ENCODE results near the gene ARFGEF2. TPM values are rescaled to one million over a fixed set of nuclear protein-coding genes. Genes with fewer than 3 reads are reported as not detected.

ARFGEF2 gene
- total RNA-seq = 10 to 100 TPM; 31.6 to 34.5 TPM
- 10 to 100 TPM; 22.1 to 23.9 (median 22.7) TPM for polyA plus RNA-seq (ENCODE audit: insufficient read length in 6 of 6)
- long read RNA-seq, donor 1 = 0 reads
- long read RNA-seq, donor 2 = 0 reads
- long read RNA-seq, donor 3 = 0 reads
- long read RNA-seq, donor 4, partial matches to known transcripts = 3 of 7 reads
- long read RNA-seq, donor 4, other reads (novel, unspliced or antisense) = 4 of 7 reads
- long read RNA-seq, donor 5 = 0 reads
- long read RNA-seq, donor 6 = 0 reads
- long read RNA-seq, donor 7, full-length matches to known transcripts = 1 of 1 reads
- long read RNA-seq, donor 7, partial matches to known transcripts = 0 of 1 reads
- long read RNA-seq, donor 7, other reads (novel, unspliced or antisense) = 0 of 1 reads
- long read RNA-seq, donor 8 = 0 reads
- long read RNA-seq, donor 9 = 0 reads
- long read RNA-seq, donor 10, partial matches to known transcripts = 2 of 4 reads
- long read RNA-seq, donor 10, other reads (novel, unspliced or antisense) = 2 of 4 reads
- long read RNA-seq, donor 11, full-length matches to known transcripts = 1 of 1 reads
- long read RNA-seq, donor 11, partial matches to known transcripts = 0 of 1 reads
- long read RNA-seq, donor 11, other reads (novel, unspliced or antisense) = 0 of 1 reads
- long read RNA-seq, donor 12, full-length matches to known transcripts = 1 of 1 reads
- long read RNA-seq, donor 12, partial matches to known transcripts = 0 of 1 reads
- long read RNA-seq, donor 12, other reads (novel, unspliced or antisense) = 0 of 1 reads

DNA sequence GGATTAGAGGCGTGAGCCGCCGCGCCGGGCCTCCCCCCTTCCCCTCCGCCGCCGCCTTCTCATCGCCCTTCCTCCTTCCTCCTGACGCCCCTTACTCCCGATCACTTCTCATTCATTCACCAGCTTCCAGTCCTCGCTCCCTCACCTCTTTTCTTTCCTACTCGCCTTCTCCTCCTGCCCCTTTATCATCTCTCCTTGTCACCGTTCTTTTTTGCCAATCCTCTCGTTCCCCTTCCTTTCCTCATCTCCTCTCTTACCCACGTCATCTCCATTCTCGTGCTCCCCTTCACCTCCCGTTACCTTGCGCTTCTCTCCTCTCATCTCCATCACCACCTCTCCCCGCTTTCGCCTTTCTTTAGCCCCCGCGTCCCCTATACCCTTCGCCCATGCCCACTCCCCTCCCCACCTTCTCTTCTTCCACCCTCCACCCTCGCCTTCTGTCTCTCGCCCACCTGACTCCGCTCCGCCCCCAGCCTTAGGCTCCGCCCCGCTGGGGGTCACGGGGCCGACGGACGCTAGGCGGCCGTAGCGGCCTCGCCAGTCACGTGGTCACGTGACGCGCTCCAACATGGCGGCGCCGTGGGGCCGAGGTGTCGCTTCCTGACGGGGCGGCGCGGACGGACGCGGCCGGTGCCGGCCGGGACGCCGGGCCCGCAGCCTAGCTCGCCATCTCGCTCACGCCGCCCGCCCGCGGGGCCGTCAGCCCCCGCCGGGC is at the start of gene ARFGEF2:
TSS of gene ARFGEF2 (plus strand) at position 544 of the 715 bp plus-strand sequence. CDS start 179 bp downstream, outside the sequence.
- Histone ChIP-seq H3K9me3 (no peaks in the 10 kb centered on the region), H3K36me3 (no peaks in the 10 kb centered on the region), H3K27me3 (no peaks in the 10 kb centered on the region), H3K4me3 (peak within 1 kb of the TSS; percentile 85 to 92), H3K27ac (peak within 1 kb of the TSS; percentile 96), H3K4me1 (peaks cover 26 to 47% of the 10 kb centered on the region in 2 donors)
- DNase-seq (peak; percentile 88 to 99 (median 94)), ATAC-seq (peak; percentile 96)
- TF ChIP-seq, protein P1, sequence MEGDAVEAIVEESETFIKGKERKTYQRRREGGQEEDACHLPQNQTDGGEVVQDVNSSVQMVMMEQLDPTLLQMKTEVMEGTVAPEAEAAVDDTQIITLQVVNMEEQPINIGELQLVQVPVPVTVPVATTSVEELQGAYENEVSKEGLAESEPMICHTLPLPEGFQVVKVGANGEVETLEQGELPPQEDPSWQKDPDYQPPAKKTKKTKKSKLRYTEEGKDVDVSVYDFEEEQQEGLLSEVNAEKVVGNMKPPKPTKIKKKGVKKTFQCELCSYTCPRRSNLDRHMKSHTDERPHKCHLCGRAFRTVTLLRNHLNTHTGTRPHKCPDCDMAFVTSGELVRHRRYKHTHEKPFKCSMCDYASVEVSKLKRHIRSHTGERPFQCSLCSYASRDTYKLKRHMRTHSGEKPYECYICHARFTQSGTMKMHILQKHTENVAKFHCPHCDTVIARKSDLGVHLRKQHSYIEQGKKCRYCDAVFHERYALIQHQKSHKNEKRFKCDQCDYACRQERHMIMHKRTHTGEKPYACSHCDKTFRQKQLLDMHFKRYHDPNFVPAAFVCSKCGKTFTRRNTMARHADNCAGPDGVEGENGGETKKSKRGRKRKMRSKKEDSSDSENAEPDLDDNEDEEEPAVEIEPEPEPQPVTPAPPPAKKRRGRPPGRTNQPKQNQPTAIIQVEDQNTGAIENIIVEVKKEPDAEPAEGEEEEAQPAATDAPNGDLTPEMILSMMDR (IDR thresholded peaks at IDR 0.05) = no peak
- intact Hi-C loops (cut with DNase I) = no loop called here

DNA sequence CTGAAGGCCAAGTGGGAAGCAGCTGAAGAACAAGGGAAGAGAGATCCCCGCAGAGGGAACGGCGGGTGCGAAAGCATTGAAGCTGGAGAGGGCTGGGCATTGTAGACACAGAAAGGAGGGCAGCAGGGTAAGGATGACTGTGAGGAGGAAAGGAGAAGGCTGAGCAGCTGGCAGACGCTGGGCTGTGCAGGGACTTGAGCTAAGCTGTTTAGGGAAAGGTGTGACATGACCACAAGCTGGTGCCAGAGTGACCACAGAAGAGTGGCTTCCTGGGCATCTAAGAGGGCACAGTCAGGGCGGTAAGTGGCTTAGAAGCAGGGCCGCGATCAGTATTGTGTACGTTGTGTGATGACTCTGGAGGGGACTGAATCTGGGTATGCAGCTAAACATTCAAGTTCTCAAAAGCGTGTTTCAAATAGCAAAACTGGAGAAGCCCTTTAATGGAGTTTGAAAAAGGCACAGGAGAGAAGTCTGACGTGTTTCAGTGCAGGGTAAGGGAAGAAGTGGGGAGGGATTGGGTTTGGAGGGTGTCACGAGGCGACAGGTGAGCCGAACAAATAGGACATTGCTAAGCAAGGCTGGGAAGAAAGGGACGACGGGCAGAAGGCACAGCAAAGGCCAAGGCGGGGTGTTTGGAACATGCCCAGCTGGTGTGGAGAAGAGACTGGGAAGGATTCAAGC is 46.1 kb upstream of the ARFGEF2 start:
- ATAC-seq (no peak), DNase-seq (no peak)
- no peaks in the 10 kb centered on the region for H3K36me3 ChIP-seq
- TF ChIP-seq, protein P1 (IDR thresholded peaks at IDR 0.05) = no peak
- no peak overlapping the region for H3K27ac ChIP-seq
- H3K27me3 ChIP-seq = peaks cover 0 to 8% of the 10 kb centered on the region in 2 donors
- no peaks in the 10 kb centered on the region for H3K9me3 ChIP-seq
- intact Hi-C loops (cut with DNase I) = no loop called here
- peaks cover 0 to 56% of the 10 kb centered on the region in 2 donors for H3K4me1 ChIP-seq
- no peak overlapping the region for H3K4me3 ChIP-seq

GRCh38 chr20:48875914-48876240 is 45.6 kb upstream of the ARFGEF2 start:
- Histone ChIP-seq H3K27me3 (peaks cover 0 to 8% of the 10 kb centered on the region in 2 donors), H3K4me1 (peaks cover 0 to 58% of the 10 kb centered on the region in 2 donors), H3K4me3 (no peak overlapping the region), H3K9me3 (no peaks in the 10 kb centered on the region), H3K27ac (no peak overlapping the region), H3K36me3 (no peaks in the 10 kb centered on the region)
- intact Hi-C loops (cut with DNase I) = no loop called here
- DNase-seq (no peak), ATAC-seq (peak; percentile 23)
- TF ChIP-seq, protein P1 (IDR thresholded peaks at IDR 0.05) = no peak

GRCh38 chr20:48877304-48877703 is 44.2 kb upstream of the ARFGEF2 start:
- TF ChIP-seq, protein P1 (IDR thresholded peaks at IDR 0.05) = peak in 1 of 2 donors; percentile 10
- H3K27ac ChIP-seq = no peak overlapping the region
- DNase-seq (no peak), ATAC-seq (peak; percentile 82)
- intact Hi-C loops (cut with DNase I) = no loop called here
- no peak overlapping the region for H3K4me3 ChIP-seq
- H3K4me1 ChIP-seq = peaks cover 0 to 52% of the 10 kb centered on the region in 2 donors
- H3K27me3 ChIP-seq = peaks cover 0 to 8% of the 10 kb centered on the region in 2 donors
- no peaks in the 10 kb centered on the region for H3K9me3 ChIP-seq
- H3K36me3 ChIP-seq = no peaks in the 10 kb centered on the region
